Raji (cell line): ENCODE measurements around the gene ANKS1A.
A peak's percentile ranks its signal among the peaks of the same experiment; 100 is the strongest.

Source experiments
- POLR2A ChIP-seq: IDR thresholded peaks from 2 replicates; pipeline ENCODE4 v1.6.1; 2011; ENCODE audit warnings: low read depth, low read length, control low read depth; ENCODE audit not compliant: insufficient read depth

ANKS1A gene

GRCh38 chr6:34875292-34876213, 13.5 kb upstream of the ANKS1A start:
- TF ChIP-seq POLR2A: no peak

- TF ChIP-seq POLR2A: no peak
Observed at GRCh38 chr6:34876472-34876871, 12.6 kb upstream of the ANKS1A start.

GRCh38 chr6:34877259-34877658, 11.8 kb upstream of the ANKS1A start:
- no peak for TF ChIP-seq POLR2A

GRCh38 chr6:34877869-34878485, 11.1 kb upstream of the ANKS1A start:
- no peak for TF ChIP-seq POLR2A

GRCh38 chr6:34884996-34885395, 4.1 kb upstream of the ANKS1A start:
- no peak for TF ChIP-seq POLR2A

- TF ChIP-seq POLR2A: peak; percentile 97
Observed at GRCh38 chr6:34887753-34888513, 1.1 kb upstream of the ANKS1A start, which contains the start of gene TAF11. TSS of gene TAF11 (minus strand) at chr6:34888042. CDS start at chr6:34887957, 85 bp downstream.

- TF ChIP-seq POLR2A: no peak
Observed at GRCh38 chr6:34888514-34888856, 570 bp upstream of the ANKS1A start.

GRCh38 chr6:34890533-34890925, 1.5 kb downstream of the ANKS1A start:
- no peak for TF ChIP-seq POLR2A

- TF ChIP-seq POLR2A: no peak
Observed at GRCh38 chr6:34891296-34891695, 2.2 kb downstream of the ANKS1A start.

- no peak for TF ChIP-seq POLR2A
Observed at GRCh38 chr6:34894693-34895092, 5.6 kb downstream of the ANKS1A start.

- TF ChIP-seq POLR2A: no peak
Observed at GRCh38 chr6:34897130-34897529, 8.1 kb downstream of the ANKS1A start.

GRCh38 chr6:34897716-34898115, 8.7 kb downstream of the ANKS1A start:
- TF ChIP-seq POLR2A: no peak

GRCh38 chr6:34900321-34901031, 11.4 kb downstream of the ANKS1A start:
- TF ChIP-seq POLR2A: no peak

- no peak for TF ChIP-seq POLR2A
Observed at GRCh38 chr6:34901930-34902329, 12.9 kb downstream of the ANKS1A start.
